Kidney epithelial cell (primary cell): ENCODE measurements around the gene RIMBP2. TPM values are rescaled to one million over a fixed set of nuclear protein-coding genes. Genes with fewer than 3 reads are reported as not detected.

ENCODE experiments used
- DNase-seq: peaks from one replicate; pipeline ENCODE4 v3.0.0-alpha.2; 2010; ENCODE audit warnings: low read depth
- H3K27me3 ChIP-seq: 2 replicates; pipeline ENCODE4 v1.6.0; 2011; ENCODE audit warnings: low read length; ENCODE audit not compliant: control insufficient read depth, insufficient read depth
- H3K36me3 ChIP-seq: 2 replicates; pipeline ENCODE4 v1.5.1; 2011; ENCODE audit warnings: low read length; ENCODE audit not compliant: control insufficient read depth, insufficient read depth
- H3K4me3 ChIP-seq: 2 replicates; pipeline ENCODE4 v1.5.1; 2011; ENCODE audit warnings: low read depth, mild to moderate bottlenecking, control low read depth, low read length
- total RNA-seq: library from RNA; depleted of rRNA; stranded (reverse); fragments of >200 nt; gene quantifications from 2 replicates; pipeline ENCODE4 v1.2.3, GENCODE V29; 2015
- TF ChIP-seq, protein P1 (sequence below): IDR thresholded peaks from 2 replicates; pipeline ENCODE4 v1.5.1; 2011; ENCODE audit warnings: mild to moderate bottlenecking, moderate library complexity, low read length, control low read depth, inconsistent platforms; ENCODE audit not compliant: insufficient read depth, poor library complexity, severe bottlenecking

Gene RIMBP2
- total RNA-seq, 1 donor from 2014 or later = 0.50 TPM

DNA sequence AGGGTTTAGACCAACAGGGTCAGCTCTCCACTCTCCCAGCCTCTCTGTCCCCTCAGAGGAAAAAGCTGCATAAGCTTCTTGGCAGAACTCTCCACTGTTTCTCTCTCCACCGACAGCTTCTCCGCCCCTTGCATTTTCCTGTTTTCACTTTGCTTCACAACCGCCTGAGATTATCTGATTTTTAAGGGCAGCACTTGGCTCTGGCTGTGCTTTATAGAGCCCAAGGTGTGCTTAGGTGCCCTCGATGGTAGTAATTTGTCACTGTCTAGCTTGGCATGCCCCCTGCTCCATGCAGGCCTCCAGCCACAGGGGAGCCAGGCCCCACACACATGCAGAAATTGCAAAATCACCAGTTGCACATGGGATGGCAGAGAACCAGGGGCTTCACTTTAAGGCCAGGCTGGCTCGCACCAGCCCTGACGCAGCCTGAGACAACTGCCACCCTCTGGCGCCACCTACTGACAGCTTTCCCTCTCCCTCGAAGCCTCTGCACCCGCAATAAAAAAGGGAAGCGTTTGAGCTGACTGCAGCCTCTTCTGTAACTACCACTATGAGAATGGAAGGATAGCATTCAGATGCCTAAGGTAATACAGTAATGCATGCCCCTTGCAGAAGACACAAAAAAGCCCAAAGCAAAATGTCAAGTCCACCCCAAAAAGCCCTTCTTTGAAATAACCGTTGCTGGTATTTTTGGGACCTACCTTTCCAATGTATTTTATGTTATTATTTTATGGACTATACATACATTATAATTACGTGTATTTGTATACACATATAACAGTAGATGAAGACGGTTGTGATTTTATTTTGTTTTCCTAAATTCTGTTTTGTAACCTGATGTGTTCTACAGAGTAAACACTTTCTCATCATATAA, 32.0 kb upstream of the RIMBP2 start:
- Histone ChIP-seq H3K27me3 (no peaks in the 10 kb centered on the region), H3K4me3 (no peak overlapping the region), H3K36me3 (no peaks in the 10 kb centered on the region)
- peak; percentile 10 for DNase-seq
- TF ChIP-seq, protein P1, sequence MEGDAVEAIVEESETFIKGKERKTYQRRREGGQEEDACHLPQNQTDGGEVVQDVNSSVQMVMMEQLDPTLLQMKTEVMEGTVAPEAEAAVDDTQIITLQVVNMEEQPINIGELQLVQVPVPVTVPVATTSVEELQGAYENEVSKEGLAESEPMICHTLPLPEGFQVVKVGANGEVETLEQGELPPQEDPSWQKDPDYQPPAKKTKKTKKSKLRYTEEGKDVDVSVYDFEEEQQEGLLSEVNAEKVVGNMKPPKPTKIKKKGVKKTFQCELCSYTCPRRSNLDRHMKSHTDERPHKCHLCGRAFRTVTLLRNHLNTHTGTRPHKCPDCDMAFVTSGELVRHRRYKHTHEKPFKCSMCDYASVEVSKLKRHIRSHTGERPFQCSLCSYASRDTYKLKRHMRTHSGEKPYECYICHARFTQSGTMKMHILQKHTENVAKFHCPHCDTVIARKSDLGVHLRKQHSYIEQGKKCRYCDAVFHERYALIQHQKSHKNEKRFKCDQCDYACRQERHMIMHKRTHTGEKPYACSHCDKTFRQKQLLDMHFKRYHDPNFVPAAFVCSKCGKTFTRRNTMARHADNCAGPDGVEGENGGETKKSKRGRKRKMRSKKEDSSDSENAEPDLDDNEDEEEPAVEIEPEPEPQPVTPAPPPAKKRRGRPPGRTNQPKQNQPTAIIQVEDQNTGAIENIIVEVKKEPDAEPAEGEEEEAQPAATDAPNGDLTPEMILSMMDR = peak; percentile 90

DNA sequence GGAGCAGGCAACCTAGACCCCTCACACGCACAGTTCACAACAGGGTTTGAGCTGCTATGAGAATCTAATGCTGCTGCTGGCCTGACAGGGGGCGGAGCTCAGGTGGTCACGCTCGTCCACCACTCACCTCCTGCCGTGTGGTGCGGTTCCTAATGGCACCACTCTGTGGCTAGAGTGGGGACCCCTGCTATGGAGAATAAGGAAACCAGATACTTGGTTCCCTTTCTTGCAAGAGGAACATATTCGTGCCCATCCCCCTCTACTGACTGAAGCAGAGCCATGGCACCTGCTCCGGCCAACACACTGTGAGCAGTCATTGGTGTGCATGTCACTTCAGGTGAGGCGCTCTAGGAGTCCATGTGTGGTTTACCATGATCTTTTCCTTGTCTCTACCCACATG, 30.4 kb upstream of the RIMBP2 start:
- DNase-seq = no peak
- Histone ChIP-seq H3K36me3 (no peaks in the 10 kb centered on the region), H3K27me3 (no peaks in the 10 kb centered on the region), H3K4me3 (no peak overlapping the region)
- TF ChIP-seq, protein P1 = no peak

DNA sequence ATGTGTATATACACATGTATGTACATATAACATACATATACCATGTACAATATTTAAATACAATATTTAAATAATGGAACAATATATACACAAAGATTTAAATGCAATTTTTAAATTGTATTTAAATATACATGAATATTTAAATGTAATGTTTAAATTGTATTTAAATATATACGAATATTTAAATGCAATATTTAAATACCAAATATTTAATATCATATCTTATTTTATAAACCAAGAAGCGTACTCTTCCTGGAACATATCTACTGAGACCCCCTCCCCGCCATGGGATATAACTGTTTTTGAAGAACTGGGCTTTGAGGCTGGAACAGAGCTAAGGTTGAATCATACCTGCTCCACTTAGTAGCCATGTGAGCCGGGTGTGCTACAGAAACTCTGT, 29.8 kb upstream of the RIMBP2 start:
- TF ChIP-seq, protein P1 = no peak

DNA sequence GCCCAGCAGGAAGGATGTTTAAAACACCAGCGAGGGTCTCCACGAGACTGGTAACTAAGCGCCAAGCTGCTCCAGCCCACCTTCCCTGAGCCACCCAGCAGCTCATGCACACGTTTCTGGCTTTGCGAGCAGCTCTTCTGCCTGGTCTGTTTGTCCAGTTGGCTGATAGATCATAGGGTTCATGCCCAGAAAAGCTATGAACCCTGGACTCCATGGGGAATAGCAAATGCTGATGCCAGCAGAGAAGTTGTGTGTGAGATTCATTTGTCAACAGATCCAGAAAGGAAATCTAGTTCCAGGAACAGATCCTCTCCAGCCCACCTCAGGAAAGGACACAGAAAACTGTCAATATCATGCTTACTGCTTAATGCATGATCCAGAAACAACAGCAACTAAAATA, 28.2 kb upstream of the RIMBP2 start:
- TF ChIP-seq, protein P1 = no peak
- DNase-seq = no peak
- Histone ChIP-seq H3K36me3 (no peaks in the 10 kb centered on the region), H3K27me3 (no peaks in the 10 kb centered on the region), H3K4me3 (no peak overlapping the region)

More for the DNA sequence above, 29.8 kb upstream of the RIMBP2 start:
- Histone ChIP-seq H3K4me3 (no peak overlapping the region), H3K36me3 (no peaks in the 10 kb centered on the region), H3K27me3 (no peaks in the 10 kb centered on the region)
- no peak for DNase-seq

DNA sequence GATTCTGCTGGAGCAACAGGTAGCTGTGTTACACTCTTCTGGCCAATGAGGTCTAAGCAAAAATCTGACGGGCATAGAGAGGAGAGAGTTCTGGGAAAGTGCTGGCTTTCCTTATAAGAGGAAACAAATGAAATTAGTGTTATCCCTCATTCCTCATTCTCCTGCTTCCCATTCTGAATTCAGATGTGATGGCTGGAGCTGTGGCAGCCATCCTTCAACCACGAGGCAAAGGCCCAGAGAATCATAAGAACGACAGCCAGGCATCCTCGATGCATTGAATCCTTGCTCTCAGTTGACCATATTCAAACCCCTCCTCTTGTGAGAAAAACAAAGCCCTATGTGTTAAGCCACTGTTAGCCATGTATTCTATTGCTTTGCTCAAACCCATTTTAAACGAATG, 27.5 kb upstream of the RIMBP2 start:
- no peaks in the 10 kb centered on the region for H3K36me3 ChIP-seq
- no peak for DNase-seq
- H3K27me3 ChIP-seq = no peaks in the 10 kb centered on the region
- TF ChIP-seq, protein P1 = no peak
- no peak overlapping the region for H3K4me3 ChIP-seq

DNA sequence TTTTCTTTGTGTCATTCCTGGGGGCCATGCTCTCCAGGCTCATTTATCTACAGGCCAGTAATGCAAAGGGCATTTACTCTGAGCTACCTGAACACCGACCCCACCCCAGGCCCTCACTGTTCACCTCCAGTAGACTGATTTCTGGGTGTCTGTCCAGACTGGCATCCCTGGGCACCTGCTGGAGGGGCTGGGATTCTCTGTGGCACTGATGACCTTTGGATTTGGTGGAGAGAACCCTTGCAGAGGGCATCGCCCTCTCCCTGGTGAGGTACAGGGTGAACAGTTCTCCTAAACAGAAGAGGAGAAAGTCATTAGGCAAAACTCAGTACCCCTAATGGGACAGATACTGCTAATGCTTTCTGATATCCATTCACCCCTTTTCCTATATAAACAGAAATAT, 27.1 kb upstream of the RIMBP2 start:
- Histone ChIP-seq H3K27me3 (no peaks in the 10 kb centered on the region), H3K4me3 (no peak overlapping the region), H3K36me3 (no peaks in the 10 kb centered on the region)
- TF ChIP-seq, protein P1 = no peak
- no peak for DNase-seq
